SK-N-SH (cell line): ENCODE data around the gene PPP2R3A. TPM values are rescaled to one million over a fixed set of nuclear protein-coding genes. Genes with fewer than 3 reads are reported as not detected.
"Not testable (repeated sequence)": the region's sequence is repeated elsewhere in the genome, so short reads cannot be mapped to it uniquely, and the experiment has no call there.

ENCODE experiments used
- CTCF ChIA-PET: fragments of 300-600, 350-600 bp; formaldehyde crosslinking; extraction: SDS; loops from one replicate; lab custom pipeline; 2021; lab: Yijun Ruan, JAX
- POLR2A ChIA-PET: fragments of 350-600 bp; sonication (Branson Sonifier 250); formaldehyde crosslinking; extraction: SDS; loops from one replicate; lab custom pipeline; 2020; ENCODE audit warnings: antibody characterized with exemption, inconsistent platforms; lab: Yijun Ruan, JAX
- DNase-seq: peaks from one replicate; pipeline ENCODE4 v3.0.0; 2012
- H2AFZ ChIP-seq: fragments of 200-600 bp; sonication (generic); 2 replicates; pipeline ENCODE4 v1.8.1; 2016; ENCODE audit warnings: antibody characterized with exemption, mild to moderate bottlenecking, low read depth
- H3F3A ChIP-seq: fragments of 200-600 bp; sonication (generic); replicated peaks from 2 replicates; pipeline ENCODE3; 2016; ENCODE audit warnings: antibody characterized with exemption, mild to moderate bottlenecking; ENCODE audit not compliant: insufficient read depth
- H3K27ac ChIP-seq, 2 experiments: fragments of 200-500 bp in 1 of 2; fragments of 200-600 bp in 1 of 2; sonication (Bioruptor generic) in 1 of 2; sonication (generic), shearing (Covaris generic) in 1 of 2; 2 replicates each; pipeline versions ENCODE4 v1.5.1 to v1.6.1; 2014 to 2016; ENCODE audit warnings: low read depth in 2 of 2, inconsistent platforms in 1 of 2, low read length in 1 of 2, mild to moderate bottlenecking in 1 of 2, mixed read lengths in 1 of 2
- H3K27me3 ChIP-seq: fragments of 200-600 bp; sonication (generic), shearing (Covaris generic); 2 replicates; pipeline ENCODE4 v1.6.1; 2016; ENCODE audit warnings: mixed run types; ENCODE audit not compliant: insufficient read depth
- H3K36me3 ChIP-seq, 2 experiments: fragments of 200-500 bp in 1 of 2; fragments of 200-600 bp in 1 of 2; sonication (Bioruptor generic) in 1 of 2; sonication (generic) in 1 of 2; replicated peaks in 1 of 2; 2 replicates each; pipeline versions ENCODE3 to v1.5.1; 2014 to 2016; ENCODE audit warnings: low read length in 1 of 2, mild to moderate bottlenecking in 1 of 2; ENCODE audit not compliant: insufficient read depth in 2 of 2, control insufficient read depth in 1 of 2
- H3K4me1 ChIP-seq, 2 experiments: fragments of 200-500 bp in 1 of 2; fragments of 200-600 bp in 1 of 2; sonication (Bioruptor generic) in 1 of 2; sonication (generic), shearing (Covaris generic) in 1 of 2; 2 replicates each; pipeline versions ENCODE4 v1.5.1 to v1.6.1; 2014 to 2016; ENCODE audit warnings: low read depth in 1 of 2, low read length in 1 of 2, mixed run types in 1 of 2; ENCODE audit not compliant: insufficient read depth in 2 of 2, control insufficient read depth in 1 of 2
- H3K4me2 ChIP-seq: fragments of 200-600 bp; sonication (generic), shearing (Covaris generic); 2 replicates; pipeline ENCODE4 v1.6.1; 2017; ENCODE audit warnings: mixed run types
- H3K4me3 ChIP-seq, 2 experiments: fragments of 200-500 bp in 1 of 2; fragments of 200-600 bp in 1 of 2; sonication (Bioruptor generic) in 1 of 2; sonication (generic), shearing (Covaris generic) in 1 of 2; 2 replicates each; pipeline versions ENCODE4 v1.5.1 to v1.8.1; 2014 to 2016; ENCODE audit warnings: low read depth in 2 of 2, inconsistent platforms in 1 of 2, low read length in 1 of 2, mild to moderate bottlenecking in 1 of 2, mixed read lengths in 1 of 2, moderate library complexity in 1 of 2
- H3K79me2 ChIP-seq: fragments of 200-600 bp; sonication (generic); 2 replicates; pipeline ENCODE4 v1.8.1; 2017; ENCODE audit warnings: mild to moderate bottlenecking; ENCODE audit not compliant: insufficient read depth
- H3K9ac ChIP-seq: fragments of 200-600 bp; sonication (generic); 2 replicates; pipeline ENCODE4 v1.6.1; 2017; ENCODE audit warnings: mixed run types
- H3K9me2 ChIP-seq: fragments of 200-600 bp; sonication (generic); 2 replicates; pipeline ENCODE4 v1.6.1; 2017; ENCODE audit warnings: mixed run types
- H3K9me3 ChIP-seq: fragments of 200-600 bp; sonication (generic); 2 replicates; pipeline ENCODE4 v1.6.1; 2017; ENCODE audit warnings: mixed run types, mild to moderate bottlenecking, moderate library complexity
- H4K20me1 ChIP-seq: fragments of 200-600 bp; sonication (generic); 2 replicates; pipeline ENCODE4 v1.6.1; 2017; ENCODE audit warnings: mild to moderate bottlenecking, mixed run types; ENCODE audit not compliant: insufficient read depth
- EP300 ChIP-seq, 2 experiments: IDR thresholded peaks; 2 replicates each; pipeline versions ENCODE4 v1.4.0 to v1.6.1; 2012; ENCODE audit warnings: borderline replicate concordance in 1 of 2, low read depth in 1 of 2, low read length in 1 of 2
- EZH2phosphoT487 ChIP-seq: fragments of 200-600 bp; sonication (generic); IDR thresholded peaks from 2 replicates; pipeline ENCODE4 v1.6.1; 2017; ENCODE audit warnings: low read depth, mixed run types, mild to moderate bottlenecking, antibody characterized with exemption, moderate library complexity, borderline replicate concordance
- FOXJ3 ChIP-seq: sonication (generic); formaldehyde crosslinking; IDR thresholded peaks from 2 replicates; pipeline ENCODE4 v1.5.1; 2020; ENCODE audit warnings: mild to moderate bottlenecking, missing genetic modification reagents
- FOXM1 ChIP-seq: IDR thresholded peaks from 2 replicates; pipeline ENCODE4 v1.4.0; 2012; ENCODE audit warnings: low read depth, mild to moderate bottlenecking
- MEF2A ChIP-seq: IDR thresholded peaks from 2 replicates; pipeline ENCODE4 v1.4.0; 2012; ENCODE audit warnings: low read depth, borderline replicate concordance
- POLR2AphosphoS5 ChIP-seq: IDR thresholded peaks from 2 replicates; pipeline ENCODE4 v1.6.1; 2012; ENCODE audit warnings: low read depth, low read length
- RCOR1 ChIP-seq: fragments of 150-350 bp; IDR thresholded peaks from 2 replicates; pipeline ENCODE4 v1.6.1; 2017; ENCODE audit warnings: antibody characterized with exemption, low read length
- SIN3A ChIP-seq: IDR thresholded peaks from 2 replicates; pipeline ENCODE4 v1.6.1; 2012; ENCODE audit warnings: low read depth, mild to moderate bottlenecking, low read length, moderate library complexity, borderline replicate concordance
- SMC3 ChIP-seq: IDR thresholded peaks from 2 replicates; pipeline ENCODE4 v1.6.1; 2012; ENCODE audit warnings: low read depth, low read length, improper control_type of control experiment
- TAF1 ChIP-seq: IDR thresholded peaks from 2 replicates; pipeline ENCODE4 v1.6.1; 2012; ENCODE audit warnings: low read depth, mild to moderate bottlenecking, low read length, moderate library complexity, borderline replicate concordance
- TEAD4 ChIP-seq: IDR thresholded peaks from 2 replicates; pipeline ENCODE4 v1.4.0; 2012; ENCODE audit warnings: mild to moderate bottlenecking, borderline replicate concordance; ENCODE audit not compliant: insufficient read depth
- USF2 ChIP-seq: fragments of 150-350 bp; IDR thresholded peaks from 2 replicates; pipeline ENCODE4 v1.6.1; 2017; ENCODE audit warnings: antibody characterized with exemption, low read length, low read depth, borderline replicate concordance
- YY1 ChIP-seq: IDR thresholded peaks from 2 replicates; pipeline ENCODE4 v1.4.0; 2012; ENCODE audit warnings: low read depth, mild to moderate bottlenecking
- WGBS: methylation state at CpG from one replicate; pipeline ENCODE4 v1.1.6; 2017; ENCODE audit warnings: low lambda C conversion rate; 5-methylcytosine and 5-hydroxymethylcytosine counted together
- polyA plus RNA-seq, 3 experiments: library from polyadenylated mRNA; depleted of rRNA; stranded (reverse); fragments of >200 nt; gene quantifications; 2 replicates each; pipeline ENCODE4 v1.2.3, GENCODE V29; 2012
- TF ChIP-seq, protein P1 (sequence below): IDR thresholded peaks from 2 replicates; pipeline ENCODE4 v1.4.0; 2012; ENCODE audit warnings: low read depth
- TF ChIP-seq, protein P2 (sequence below): IDR thresholded peaks from 2 replicates; pipeline ENCODE4; 2012
- TF ChIP-seq, protein P3 (sequence below): IDR thresholded peaks from 2 replicates; pipeline ENCODE4 v1.4.0; 2012; ENCODE audit warnings: low read depth, borderline replicate concordance

PPP2R3A gene
- polyA plus RNA-seq, 1 of the 3 experiments (the other 2 are of a cell fraction) = 3.9 TPM

GRCh38 chr3:136122006-136122405 is 156.5 kb downstream of the PPP2R3A start (continued):
- TF ChIP-seq, protein P1, sequence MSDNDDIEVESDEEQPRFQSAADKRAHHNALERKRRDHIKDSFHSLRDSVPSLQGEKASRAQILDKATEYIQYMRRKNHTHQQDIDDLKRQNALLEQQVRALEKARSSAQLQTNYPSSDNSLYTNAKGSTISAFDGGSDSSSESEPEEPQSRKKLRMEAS = no peak
- TF ChIP-seq, protein P2, sequence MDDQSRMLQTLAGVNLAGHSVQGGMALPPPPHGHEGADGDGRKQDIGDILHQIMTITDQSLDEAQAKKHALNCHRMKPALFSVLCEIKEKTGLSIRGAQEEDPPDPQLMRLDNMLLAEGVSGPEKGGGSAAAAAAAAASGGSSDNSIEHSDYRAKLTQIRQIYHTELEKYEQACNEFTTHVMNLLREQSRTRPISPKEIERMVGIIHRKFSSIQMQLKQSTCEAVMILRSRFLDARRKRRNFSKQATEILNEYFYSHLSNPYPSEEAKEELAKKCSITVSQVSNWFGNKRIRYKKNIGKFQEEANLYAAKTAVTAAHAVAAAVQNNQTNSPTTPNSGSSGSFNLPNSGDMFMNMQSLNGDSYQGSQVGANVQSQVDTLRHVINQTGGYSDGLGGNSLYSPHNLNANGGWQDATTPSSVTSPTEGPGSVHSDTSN = no peak
- TF ChIP-seq EZH2phosphoT487 = no peak
- no peak for TF ChIP-seq TEAD4
- TF ChIP-seq, protein P3, sequence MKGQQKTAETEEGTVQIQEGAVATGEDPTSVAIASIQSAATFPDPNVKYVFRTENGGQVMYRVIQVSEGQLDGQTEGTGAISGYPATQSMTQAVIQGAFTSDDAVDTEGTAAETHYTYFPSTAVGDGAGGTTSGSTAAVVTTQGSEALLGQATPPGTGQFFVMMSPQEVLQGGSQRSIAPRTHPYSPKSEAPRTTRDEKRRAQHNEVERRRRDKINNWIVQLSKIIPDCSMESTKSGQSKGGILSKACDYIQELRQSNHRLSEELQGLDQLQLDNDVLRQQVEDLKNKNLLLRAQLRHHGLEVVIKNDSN = no peak
- TF ChIP-seq TAF1 = no peak
- no peak for TF ChIP-seq EP300 (IDR thresholded peaks at IDR 0.05; ENCODE audit: borderline replicate concordance in 1 of 2, low read depth in 1 of 2, low read length in 1 of 2)
- no peak for TF ChIP-seq RCOR1
- no peak for TF ChIP-seq YY1

DNA sequence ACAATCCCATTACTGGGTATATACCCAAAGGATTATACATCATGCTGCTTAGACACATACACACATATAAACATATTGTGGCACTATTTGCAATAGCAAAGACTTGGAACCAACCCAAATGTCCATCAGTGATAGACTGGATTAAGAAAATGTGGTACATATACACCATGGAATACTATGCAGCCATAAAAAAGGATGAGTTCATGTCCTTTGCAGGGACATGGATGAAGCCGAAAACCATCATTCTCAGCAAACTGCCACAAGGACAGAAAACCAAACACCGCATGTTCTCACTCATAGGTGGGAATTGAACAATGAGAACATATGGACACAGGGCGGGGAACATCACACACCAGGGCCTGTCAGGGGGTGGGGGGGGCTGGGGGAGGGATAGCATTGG is 166.1 kb downstream of the PPP2R3A start:
- H3K4me2 ChIP-seq, POLR2A ChIA-PET: not testable (repeated sequence)

DNA sequence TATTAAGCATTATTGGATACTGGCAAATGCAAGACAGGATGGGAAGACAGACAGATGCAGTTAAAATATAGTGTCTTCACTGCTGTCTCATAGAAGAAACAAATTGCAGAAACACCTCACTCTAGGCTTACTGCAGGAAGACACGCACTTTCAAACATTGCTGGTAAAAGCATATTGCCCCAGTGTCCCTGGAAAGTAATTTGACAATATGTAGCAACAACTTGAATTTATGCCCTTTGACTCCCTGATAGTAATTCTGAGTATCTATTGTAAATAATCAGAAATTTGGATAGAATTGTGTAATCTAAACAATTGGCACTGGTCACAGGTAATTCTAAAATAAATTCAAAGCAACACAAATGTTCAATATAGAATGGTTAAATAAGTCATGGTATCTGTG is 168.6 kb downstream of the PPP2R3A start:
- Histone ChIP-seq H3F3A (peaks cover 4% of the 10 kb centered on the region), H3K4me1 (peaks cover 0 to 5% of the 10 kb centered on the region in 2 experiments; a peak in 2 of 4 replicates), H3K9me2 (no peaks in the 10 kb centered on the region), H3K9me3 (no peaks in the 10 kb centered on the region), H3K4me3 (no peak overlapping the region), H3K4me2 (no peak overlapping the region), H3K36me3 (peaks cover 0 to 19% of the 10 kb centered on the region in 2 experiments), H3K27ac (no peak overlapping the region), H3K27me3 (no peaks in the 10 kb centered on the region), H4K20me1 (no peaks in the 10 kb centered on the region)
- POLR2A ChIA-PET = no interaction called here
- TF ChIP-seq, protein P2 = no peak
- no peak for TF ChIP-seq FOXM1
- no peak for TF ChIP-seq EZH2phosphoT487
- no peak for TF ChIP-seq POLR2AphosphoS5
- no peak for TF ChIP-seq SMC3
- no peak for TF ChIP-seq MEF2A
- TF ChIP-seq USF2 = no peak
- no peak for TF ChIP-seq SIN3A
- TF ChIP-seq, protein P3 = no peak
- no peak for TF ChIP-seq TAF1
- TF ChIP-seq FOXJ3 (CRISPR knock-in tag) = no peak
- TF ChIP-seq, all 33 proteins: peak for 0
- no peak overlapping the region for H2AFZ ChIP-seq
- 100% methylated on average over 1 of the region's 1 CpG for WGBS
- H3K9ac ChIP-seq = no peak overlapping the region
- CTCF ChIA-PET = no interaction called here
- DNase-seq = no peak
- no peaks in the 10 kb centered on the region; the same call in 1 of the 2 replicates for H3K79me2 ChIP-seq

More for the DNA sequence above, 166.1 kb downstream of the PPP2R3A start:
- H3K9ac ChIP-seq, H4K20me1 ChIP-seq, H3K79me2 ChIP-seq, H2AFZ ChIP-seq, H3K27ac ChIP-seq, H3K9me3 ChIP-seq, H3K4me3 ChIP-seq, H3F3A ChIP-seq, H3K27me3 ChIP-seq, H3K4me1 ChIP-seq, CTCF ChIA-PET, DNase-seq, H3K9me2 ChIP-seq: not testable (repeated sequence)
- peaks cover 0 to 19% of the 10 kb centered on the region in 2 experiments for H3K36me3 ChIP-seq
- 96% methylated on average over 3 of the region's 3 CpGs for WGBS
